PC-9 (cell line): ENCODE data around the gene EXO1.

Experiments used
- CTCF ChIP-seq: fragments of 200-600 bp; sonication (generic); conservative IDR thresholded peaks from 2 replicates; pipeline ENCODE4 v1.6.1; 2017; ENCODE audit warnings: mixed run types, antibody characterized with exemption, mild to moderate bottlenecking, moderate library complexity
- EZH2 ChIP-seq: fragments of 200-600 bp; sonication (generic); IDR thresholded peaks from 2 replicates; pipeline ENCODE4 v1.8.0; 2017; ENCODE audit warnings: antibody characterized with exemption, low read depth

DNA sequence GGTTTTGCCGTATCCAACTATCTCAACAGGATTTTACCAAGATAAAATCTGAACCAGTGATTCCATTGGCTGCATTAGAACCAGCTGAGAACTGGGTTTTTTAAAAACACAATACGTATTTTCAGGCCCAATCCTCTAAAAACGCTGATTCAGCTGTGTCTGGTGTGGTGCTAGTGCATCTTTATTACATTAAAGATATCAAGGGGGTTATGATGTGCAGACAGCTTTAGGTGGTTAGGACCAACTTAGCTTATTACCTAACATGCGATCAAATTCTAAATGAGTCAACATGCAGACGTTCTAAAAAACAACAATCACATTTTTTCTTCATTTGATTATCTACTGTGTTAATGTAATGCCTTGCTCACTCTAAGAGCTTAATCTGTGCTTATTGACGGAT lies 32.0 kb upstream of the EXO1 start:
- TF ChIP-seq CTCF = no peak
- TF ChIP-seq EZH2 = no peak
